NCI-H146 treated with DMSO at 0.1 percent for 48 hours (cell line): ENCODE data around the gene EVA1C.
"Not testable (repeated sequence)": the region's sequence is repeated elsewhere in the genome, so short reads cannot be mapped to it uniquely, and the experiment has no call there.

Experiments used
- DNase-seq: peaks from one replicate; lab custom pipeline; 2025; ENCODE audit not compliant: unreplicated experiment; lab: John Stamatoyannopoulos, UW

Gene EVA1C, protein sequence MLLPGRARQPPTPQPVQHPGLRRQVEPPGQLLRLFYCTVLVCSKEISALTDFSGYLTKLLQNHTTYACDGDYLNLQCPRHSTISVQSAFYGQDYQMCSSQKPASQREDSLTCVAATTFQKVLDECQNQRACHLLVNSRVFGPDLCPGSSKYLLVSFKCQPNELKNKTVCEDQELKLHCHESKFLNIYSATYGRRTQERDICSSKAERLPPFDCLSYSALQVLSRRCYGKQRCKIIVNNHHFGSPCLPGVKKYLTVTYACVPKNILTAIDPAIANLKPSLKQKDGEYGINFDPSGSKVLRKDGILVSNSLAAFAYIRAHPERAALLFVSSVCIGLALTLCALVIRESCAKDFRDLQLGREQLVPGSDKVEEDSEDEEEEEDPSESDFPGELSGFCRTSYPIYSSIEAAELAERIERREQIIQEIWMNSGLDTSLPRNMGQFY

DNA sequence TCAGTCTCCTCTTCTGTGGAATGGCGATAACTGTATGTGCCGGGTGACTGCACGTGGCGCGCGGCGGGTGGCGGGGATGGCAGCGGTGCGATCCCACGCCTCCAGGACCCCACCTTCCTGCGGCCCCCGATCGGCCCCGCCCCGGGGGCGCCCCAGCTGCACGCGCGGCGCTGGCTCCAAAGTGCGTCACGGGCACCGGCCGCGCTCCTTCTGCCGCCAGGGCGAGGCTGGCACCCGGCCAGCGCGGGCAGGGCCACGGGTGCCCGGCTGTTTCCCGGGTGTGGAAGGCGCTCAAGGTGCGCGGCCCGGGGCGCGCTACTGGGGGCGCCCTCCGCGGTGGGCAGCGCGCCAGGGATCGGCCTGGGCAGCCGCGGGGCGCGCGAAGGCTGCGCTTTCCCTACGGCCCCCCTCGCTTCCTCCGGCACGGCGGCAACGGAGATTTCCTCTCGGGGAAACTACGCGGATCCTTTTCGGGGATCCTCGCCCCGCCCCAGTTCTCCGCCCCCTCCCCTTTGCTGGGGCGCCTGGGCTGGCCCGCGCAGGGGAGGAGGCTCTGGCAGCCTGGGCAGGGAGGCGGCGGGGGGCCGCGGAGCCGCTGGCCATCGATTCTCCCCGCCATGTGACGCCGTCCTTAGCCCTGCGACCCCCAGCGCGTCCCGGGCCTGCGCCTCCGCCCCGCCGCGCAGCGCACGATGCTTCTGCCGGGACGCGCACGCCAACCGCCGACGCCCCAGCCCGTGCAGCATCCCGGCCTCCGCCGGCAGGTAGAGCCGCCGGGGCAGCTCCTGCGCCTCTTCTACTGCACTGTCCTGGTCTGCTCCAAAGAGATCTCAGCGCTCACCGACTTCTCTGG lies at the start of gene EVA1C:
Gene EVA1C, plus strand, starts transcription at position 545 of the 853 bp plus-strand sequence. Its CDS starts 148 bp downstream, at position 693.
- peak; percentile 5 for DNase-seq

DNA sequence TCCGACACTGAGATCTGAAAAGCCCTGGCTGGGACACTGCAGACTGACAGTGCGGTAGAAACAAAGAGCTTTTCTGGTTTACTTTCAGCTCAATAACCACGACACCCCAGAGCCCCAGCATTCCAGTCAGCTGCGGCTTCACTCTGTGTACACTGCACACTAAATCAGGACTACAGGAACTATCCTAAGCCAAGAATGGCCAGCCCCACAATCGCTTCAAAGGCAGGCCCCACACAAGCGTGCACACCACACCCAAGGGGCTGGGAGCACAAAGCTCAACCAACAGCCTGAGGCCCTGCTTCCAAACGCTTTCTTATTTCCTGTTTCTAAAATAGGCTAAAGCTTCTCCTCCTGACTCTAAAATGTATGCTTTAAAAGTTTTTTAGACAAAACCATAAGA lies 48.1 kb upstream of the EVA1C start:
- DNase-seq, result no peak

DNA sequence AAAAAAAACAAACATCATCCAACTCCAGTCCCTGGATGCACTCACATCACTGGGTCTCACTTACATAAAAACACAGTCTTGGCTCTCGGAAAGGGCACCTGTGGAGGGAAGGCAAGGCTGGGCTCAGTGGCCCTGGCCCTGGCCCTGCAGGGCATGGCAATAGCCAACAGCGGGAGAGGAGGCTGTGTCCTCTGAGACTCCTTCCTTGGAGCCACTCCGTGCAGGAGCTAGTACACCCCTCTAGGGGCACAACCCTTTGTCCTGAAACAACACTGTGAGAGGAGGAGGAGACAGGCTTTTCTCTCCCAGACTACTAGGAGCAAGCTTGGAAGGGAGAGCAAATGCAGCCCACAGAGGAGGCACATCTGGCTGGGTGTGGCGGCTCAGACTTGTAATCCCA lies 47.7 kb upstream of the EVA1C start:
- no peak for DNase-seq

DNA sequence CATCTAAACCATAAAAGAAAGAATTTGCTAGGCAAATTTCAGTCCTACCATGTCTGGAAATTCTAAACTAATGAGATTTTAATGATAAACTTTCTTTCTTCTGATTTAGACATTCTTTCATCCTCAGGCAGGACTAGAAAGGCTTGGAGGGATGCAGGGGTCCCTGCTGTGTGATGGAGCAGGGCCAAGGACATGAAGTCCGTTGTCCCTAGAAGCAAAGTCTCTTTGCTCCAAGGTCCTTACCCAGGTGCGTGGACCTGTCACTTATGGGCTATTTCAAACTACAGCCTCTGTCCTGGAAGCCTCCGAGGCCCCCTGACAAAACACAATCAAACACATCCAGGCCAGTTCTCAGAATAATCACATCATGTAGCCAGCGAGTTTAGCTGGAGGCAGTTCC lies 46.3 kb upstream of the EVA1C start:
- DNase-seq, result no peak

- DNase-seq, result no peak
Observed at GRCh38 chr21:32367158-32367557, 45.3 kb upstream of the EVA1C start.

DNA sequence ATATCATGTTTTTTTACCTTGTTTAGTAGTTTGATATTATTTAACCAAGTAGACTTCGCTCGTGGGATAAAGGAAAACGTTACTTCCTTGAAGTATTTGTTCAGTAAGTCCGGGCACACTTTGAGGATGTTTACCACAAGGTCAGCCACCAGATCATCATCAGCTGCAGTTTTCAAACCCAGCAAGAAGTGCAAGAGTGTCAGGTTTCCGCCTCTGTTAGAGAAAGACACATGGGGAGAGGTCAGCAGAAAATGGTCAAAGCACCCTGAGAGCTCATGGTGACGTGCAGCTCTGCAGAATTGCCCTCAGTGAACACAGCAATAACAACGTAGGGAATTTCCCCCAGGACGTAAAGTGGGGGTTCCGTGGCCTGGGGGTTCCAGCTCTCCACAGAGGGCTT lies 44.1 kb upstream of the EVA1C start:
- no peak for DNase-seq

- not testable (repeated sequence) for DNase-seq
Observed at GRCh38 chr21:32368961-32369360, 43.5 kb upstream of the EVA1C start.

- no peak for DNase-seq
Observed at GRCh38 chr21:32370998-32371766, 41.3 kb upstream of the EVA1C start.

GRCh38 chr21:32371913-32372314 lies 40.6 kb upstream of the EVA1C start:
- no peak for DNase-seq

- no peak for DNase-seq
Observed at GRCh38 chr21:32372755-32373154, 39.8 kb upstream of the EVA1C start.

GRCh38 chr21:32377506-32377905 lies 35.0 kb upstream of the EVA1C start:
- DNase-seq, result no peak

GRCh38 chr21:32377991-32378390 lies 34.5 kb upstream of the EVA1C start:
- no peak for DNase-seq

DNA sequence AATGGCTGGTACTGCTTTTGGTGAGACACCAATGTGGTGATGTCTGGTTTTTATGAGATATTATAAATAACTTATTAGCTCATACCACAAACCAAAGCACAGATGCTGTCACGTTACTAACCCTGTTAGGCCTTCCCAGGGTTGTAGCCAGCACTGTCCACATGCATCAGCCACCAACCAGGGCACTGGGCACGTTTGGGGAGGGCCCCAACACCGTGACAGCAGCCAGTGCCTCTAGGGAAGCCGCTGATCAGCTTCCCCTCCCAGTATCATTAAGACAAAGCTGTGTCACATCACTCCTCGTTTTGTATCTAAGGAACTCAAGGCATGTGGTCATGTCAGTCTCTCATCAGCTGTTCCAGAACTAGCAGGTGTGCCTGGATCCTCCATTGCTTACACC lies 33.5 kb upstream of the EVA1C start:
- DNase-seq, result no peak

DNA sequence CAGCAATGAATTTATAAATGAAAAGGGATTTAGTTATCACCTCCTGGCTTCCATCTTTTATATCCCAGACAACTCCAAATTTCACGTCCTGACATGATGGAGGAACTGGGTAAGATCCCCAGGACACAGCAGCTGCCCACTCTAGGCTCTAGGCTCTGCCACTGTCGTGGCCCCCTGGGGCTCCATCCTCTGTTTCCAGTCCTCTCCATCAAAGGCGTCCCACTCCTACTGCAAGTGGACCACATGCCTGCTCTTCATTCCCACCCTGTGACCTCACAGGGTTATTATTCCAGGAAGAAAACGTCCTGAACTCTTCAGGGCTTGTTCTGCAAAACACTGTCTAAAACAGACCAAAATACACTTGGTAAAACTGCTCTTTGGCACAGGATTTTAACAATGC lies 31.6 kb upstream of the EVA1C start:
- DNase-seq, result no peak

- DNase-seq, result no peak
Observed at GRCh38 chr21:32381571-32381970, 30.9 kb upstream of the EVA1C start.

- DNase-seq, result peak; percentile 50
Observed at GRCh38 chr21:32382108-32382644, 30.3 kb upstream of the EVA1C start.

DNA sequence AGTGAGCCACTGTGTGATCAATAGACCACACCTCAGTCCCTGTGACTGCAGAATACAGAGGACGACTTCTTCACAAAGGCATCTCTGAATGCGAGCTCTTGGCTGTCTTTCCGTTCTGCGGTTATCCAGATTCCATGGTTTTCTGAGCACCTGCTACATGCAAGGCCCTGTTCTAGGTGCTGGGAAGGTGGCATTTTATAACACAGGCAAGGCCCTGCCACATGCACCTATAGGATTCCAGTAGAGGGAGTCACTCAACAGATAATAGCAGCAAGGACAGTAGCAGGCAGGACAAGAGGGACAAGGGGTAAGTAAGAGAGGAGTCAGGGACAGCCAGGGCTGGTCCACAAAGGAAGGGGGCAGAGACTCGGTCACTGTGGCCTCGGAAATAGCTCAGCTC lies 28.7 kb upstream of the EVA1C start:
- DNase-seq, result no peak

- DNase-seq, result no peak
Observed at GRCh38 chr21:32386195-32386870, 26.2 kb upstream of the EVA1C start.

GRCh38 chr21:32387151-32387550 lies 25.4 kb upstream of the EVA1C start:
- no peak for DNase-seq

DNA sequence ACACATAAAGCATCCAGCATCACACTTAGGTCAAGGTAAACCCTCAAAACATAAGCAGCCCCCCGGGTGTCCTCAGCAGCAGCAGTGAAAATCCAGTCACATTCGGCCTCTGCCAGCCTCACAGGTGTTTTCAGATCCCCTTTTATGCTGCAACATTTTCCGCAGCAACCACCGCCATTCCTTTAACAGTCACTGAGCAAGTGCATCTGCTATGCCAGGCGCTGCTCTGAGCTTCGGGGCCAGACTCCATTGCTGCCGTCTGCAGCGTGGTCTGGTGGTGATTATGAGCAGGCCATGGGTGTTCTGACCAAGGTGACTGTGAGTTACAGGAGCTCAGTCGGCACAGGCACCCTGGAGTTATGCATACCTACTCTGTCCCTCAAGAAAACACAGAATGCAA lies 24.2 kb upstream of the EVA1C start:
- no peak for DNase-seq
